Natural killer cell treated with Interleukin-12 subunit alpha and Interleukin-12 subunit beta and Interleukin-15 and Interleukin-18, amount 100 ng/mL, for 72 hours (primary cell): ENCODE results near the gene TMEM123. TPM values are rescaled to one million over a fixed set of nuclear protein-coding genes. Genes with fewer than 3 reads are reported as not detected.
"Not testable (repeated sequence)": the region's sequence is repeated elsewhere in the genome, so short reads cannot be mapped to it uniquely, and the experiment has no call there.

Source experiments
- ATAC-seq, 2 donors: fragments of 150-1000 bp; cut with Tn5 transposase in 1 of 2; sonication (Bioruptor Pico), chemical (Tn5 transposase) in 1 of 2; 2 replicates each; pipeline ENCODE4 v1.10.0; 2021
- DNase-seq: peaks from one replicate; pipeline ENCODE4 v3.0.0; 2022; ENCODE audit warnings: low spot score
- H3K27ac Mint-ChIP-seq, 2 donors: 1 replicate in 1 of 2; 2 replicates in 1 of 2; pipeline ENCODE4 v1.8.0; 2022; ENCODE audit warnings: mixed read lengths in 2 of 2, mild to moderate bottlenecking in 1 of 2, moderate library complexity in 1 of 2
- H3K27me3 Mint-ChIP-seq, 2 donors: 1 replicate in 1 of 2; 2 replicates in 1 of 2; pipeline ENCODE4 v1.8.0; 2022; ENCODE audit warnings: mixed read lengths in 2 of 2
- H3K36me3 Mint-ChIP-seq: one replicate; pipeline ENCODE4 v1.8.0; 2022; ENCODE audit warnings: mixed read lengths
- H3K4me1 Mint-ChIP-seq, 2 donors: 1 replicate in 1 of 2; 2 replicates in 1 of 2; pipeline ENCODE4 v1.8.0; 2022; ENCODE audit warnings: low read depth in 2 of 2, mixed read lengths in 2 of 2, mild to moderate bottlenecking in 1 of 2
- H3K4me3 Mint-ChIP-seq: one replicate; pipeline ENCODE4 v1.8.0; 2022; ENCODE audit warnings: mixed read lengths
- H3K9me3 Mint-ChIP-seq: 2 replicates; pipeline ENCODE4 v1.8.0; 2022; ENCODE audit warnings: mixed read lengths
- total RNA-seq, 2 donors: library from RNA; stranded (reverse); gene quantifications; one replicate each; pipeline ENCODE4 v1.2.3, GENCODE V29; 2022

TMEM123 gene
- total RNA-seq, 2 donors from 2014 or later, result 64.6 to 81.3 TPM

- H3K27me3 Mint-ChIP-seq, result no peaks in the 10 kb centered on the region
- H3K36me3 Mint-ChIP-seq, result peaks cover 13% of the 10 kb centered on the region
- ATAC-seq (no peak), DNase-seq (no peak)
- no peak overlapping the region for H3K27ac Mint-ChIP-seq
- H3K4me3 Mint-ChIP-seq, result no peak overlapping the region
- H3K4me1 Mint-ChIP-seq, result peaks cover 0 to 6% of the 10 kb centered on the region in 2 donors
- no peaks in the 10 kb centered on the region for H3K9me3 Mint-ChIP-seq
Measured at GRCh38 chr11:102384419-102385079, 68.0 kb downstream of the TMEM123 start.

- peaks cover 17% of the 10 kb centered on the region for H3K36me3 Mint-ChIP-seq
- no peak overlapping the region for H3K4me3 Mint-ChIP-seq
- peak overlapping the region in 1 of 2 donors; percentile 0 for H3K27ac Mint-ChIP-seq
- ATAC-seq, result no peak
- no peaks in the 10 kb centered on the region for H3K27me3 Mint-ChIP-seq
- H3K9me3 Mint-ChIP-seq, result no peaks in the 10 kb centered on the region
- peaks cover 0 to 6% of the 10 kb centered on the region in 2 donors for H3K4me1 Mint-ChIP-seq
- no peak for DNase-seq
Measured at GRCh38 chr11:102383839-102384238, 68.7 kb downstream of the TMEM123 start.

GRCh38 chr11:102382384-102382783 is 70.2 kb downstream of the TMEM123 start:
- Mint-ChIP-seq H3K27ac (no peak overlapping the region), H3K4me3 (no peak overlapping the region), H3K4me1 (peaks cover 0 to 3% of the 10 kb centered on the region in 2 donors), H3K36me3 (peaks cover 15% of the 10 kb centered on the region), H3K9me3 (no peaks in the 10 kb centered on the region), H3K27me3 (no peaks in the 10 kb centered on the region)
- ATAC-seq (no peak), DNase-seq (no peak)

DNA sequence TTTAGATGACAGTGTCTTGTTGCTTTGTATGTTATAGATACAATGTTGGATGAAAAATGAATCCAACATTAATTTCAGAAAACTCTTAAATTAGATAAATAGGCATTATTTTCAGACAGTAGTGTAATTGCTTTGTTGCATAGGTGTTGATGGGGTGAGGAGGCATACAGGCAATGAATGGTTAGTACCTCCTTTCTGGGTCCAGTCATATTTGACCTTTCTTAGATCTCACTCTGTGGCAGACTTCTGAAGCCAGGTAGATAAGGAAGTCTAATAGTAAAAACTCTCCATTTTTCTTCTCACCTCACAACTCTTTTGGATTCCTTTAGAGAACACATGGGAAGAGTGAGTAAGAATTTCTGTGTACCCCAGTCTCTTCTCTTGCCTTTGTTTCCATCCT is 73.7 kb downstream of the TMEM123 start:
- H3K4me3 Mint-ChIP-seq, result no peak overlapping the region
- no peaks in the 10 kb centered on the region for H3K9me3 Mint-ChIP-seq
- no peaks in the 10 kb centered on the region for H3K27me3 Mint-ChIP-seq
- DNase-seq (no peak), ATAC-seq (no peak)
- peaks cover 21% of the 10 kb centered on the region for H3K36me3 Mint-ChIP-seq
- peaks cover 5 to 14% of the 10 kb centered on the region in 2 donors for H3K4me1 Mint-ChIP-seq
- H3K27ac Mint-ChIP-seq, result no peak overlapping the region

DNA sequence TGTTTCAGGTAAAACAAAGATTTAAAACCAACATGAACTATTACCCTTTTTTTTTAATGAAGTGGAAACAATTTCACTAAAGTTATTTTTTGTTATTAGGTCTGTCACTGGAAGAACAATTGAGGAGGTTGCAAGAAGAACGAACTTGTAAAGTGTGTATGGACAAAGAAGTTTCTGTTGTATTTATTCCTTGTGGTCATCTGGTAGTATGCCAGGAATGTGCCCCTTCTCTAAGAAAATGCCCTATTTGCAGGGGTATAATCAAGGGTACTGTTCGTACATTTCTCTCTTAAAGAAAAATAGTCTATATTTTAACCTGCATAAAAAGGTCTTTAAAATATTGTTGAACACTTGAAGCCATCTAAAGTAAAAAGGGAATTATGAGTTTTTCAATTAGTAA is 74.7 kb downstream of the TMEM123 start:
- Mint-ChIP-seq H3K27me3 (no peaks in the 10 kb centered on the region), H3K4me3 (no peak overlapping the region), H3K9me3 (no peaks in the 10 kb centered on the region), H3K27ac (no peak overlapping the region), H3K4me1 (peaks cover 5 to 14% of the 10 kb centered on the region in 2 donors), H3K36me3 (peaks cover 21% of the 10 kb centered on the region)
- DNase-seq (no peak), ATAC-seq (no peak)

DNA sequence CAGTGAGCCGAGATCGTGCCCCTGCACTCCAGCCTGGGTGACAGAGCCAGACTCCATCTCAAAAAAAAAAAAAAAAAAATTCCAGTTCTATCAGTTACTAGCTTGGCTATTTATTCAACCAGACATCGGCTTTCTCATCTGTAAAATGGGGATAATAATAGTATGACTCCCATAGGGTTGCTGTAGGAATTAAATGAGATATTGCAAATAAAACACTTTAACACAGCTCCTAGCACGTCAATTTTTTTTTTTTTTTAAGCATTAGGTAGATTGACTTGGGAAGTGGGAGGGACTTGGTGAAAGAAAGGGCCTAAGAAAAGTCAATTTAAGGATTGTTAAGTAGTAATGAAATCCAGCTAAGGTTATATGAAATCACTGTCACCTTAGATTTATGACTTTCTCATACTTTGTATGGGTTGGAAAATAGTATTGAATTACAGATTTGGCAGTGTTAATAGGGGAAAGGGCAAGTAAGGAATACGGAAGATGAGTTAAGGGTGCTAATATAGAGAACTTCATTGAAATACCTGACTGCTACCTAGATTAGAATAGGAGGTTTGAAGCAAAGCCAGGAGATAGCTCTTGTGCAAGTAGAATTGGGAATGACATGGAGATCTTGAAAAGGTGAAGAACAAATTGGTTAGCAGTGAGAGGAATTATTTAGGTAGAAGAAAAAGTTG is 76.7 kb downstream of the TMEM123 start:
- H3K36me3 Mint-ChIP-seq, result peaks cover 24% of the 10 kb centered on the region

GRCh38 chr11:102374633-102375424 is 77.7 kb downstream of the TMEM123 start:
- not testable (repeated sequence) for DNase-seq, H3K27me3 Mint-ChIP-seq, H3K4me3 Mint-ChIP-seq, ATAC-seq, H3K27ac Mint-ChIP-seq, H3K9me3 Mint-ChIP-seq
- H3K36me3 Mint-ChIP-seq, result peaks cover 21% of the 10 kb centered on the region
- H3K4me1 Mint-ChIP-seq, result peaks cover 11 to 17% of the 10 kb centered on the region in 2 donors

More for the DNA sequence above, 76.7 kb downstream of the TMEM123 start:
- Mint-ChIP-seq H3K9me3 (no peaks in the 10 kb centered on the region), H3K4me3 (no peak overlapping the region), H3K4me1 (peaks cover 11 to 18% of the 10 kb centered on the region in 2 donors), H3K27me3 (no peaks in the 10 kb centered on the region), H3K27ac (no peak overlapping the region)
- ATAC-seq (no peak), DNase-seq (no peak)

GRCh38 chr11:102368472-102368871 is 84.1 kb downstream of the TMEM123 start:
- ATAC-seq (peak in 1 of 2 donors; percentile 65), DNase-seq (no peak)
- peaks cover 56% of the 10 kb centered on the region for H3K36me3 Mint-ChIP-seq
- peak overlapping the region in 1 of 2 donors; percentile 3 for H3K27ac Mint-ChIP-seq
- no peaks in the 10 kb centered on the region for H3K27me3 Mint-ChIP-seq
- H3K4me1 Mint-ChIP-seq, result peaks cover 15 to 24% of the 10 kb centered on the region in 2 donors
- no peak overlapping the region for H3K4me3 Mint-ChIP-seq
- H3K9me3 Mint-ChIP-seq, result no peaks in the 10 kb centered on the region

DNA sequence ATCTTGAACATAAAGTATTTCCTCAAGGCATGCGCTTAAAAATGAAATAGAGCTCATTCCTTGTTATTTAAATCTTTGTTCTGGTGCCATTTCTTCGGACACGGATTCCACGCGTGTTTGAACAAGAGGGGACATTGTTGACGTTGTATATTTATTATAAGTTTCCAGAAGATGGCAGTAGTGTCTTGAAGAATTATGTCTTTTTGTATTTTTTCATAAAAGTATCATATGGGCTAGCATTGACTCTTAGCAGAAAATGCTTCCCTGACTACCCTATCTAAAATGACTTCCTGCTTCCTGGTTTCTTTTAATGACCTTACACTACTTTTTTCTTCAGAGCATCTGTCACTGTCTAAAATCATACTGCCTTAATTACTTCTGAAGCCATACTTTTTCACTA is 85.2 kb downstream of the TMEM123 start:
- no peaks in the 10 kb centered on the region for H3K9me3 Mint-ChIP-seq
- ATAC-seq, result no peak
- H3K27ac Mint-ChIP-seq, result peak overlapping the region in 1 of 2 donors; percentile 8
- no peak overlapping the region for H3K4me3 Mint-ChIP-seq
- peaks cover 59% of the 10 kb centered on the region for H3K36me3 Mint-ChIP-seq
- DNase-seq, result no peak
- H3K4me1 Mint-ChIP-seq, result peaks cover 15 to 24% of the 10 kb centered on the region in 2 donors
- H3K27me3 Mint-ChIP-seq, result no peaks in the 10 kb centered on the region

DNA sequence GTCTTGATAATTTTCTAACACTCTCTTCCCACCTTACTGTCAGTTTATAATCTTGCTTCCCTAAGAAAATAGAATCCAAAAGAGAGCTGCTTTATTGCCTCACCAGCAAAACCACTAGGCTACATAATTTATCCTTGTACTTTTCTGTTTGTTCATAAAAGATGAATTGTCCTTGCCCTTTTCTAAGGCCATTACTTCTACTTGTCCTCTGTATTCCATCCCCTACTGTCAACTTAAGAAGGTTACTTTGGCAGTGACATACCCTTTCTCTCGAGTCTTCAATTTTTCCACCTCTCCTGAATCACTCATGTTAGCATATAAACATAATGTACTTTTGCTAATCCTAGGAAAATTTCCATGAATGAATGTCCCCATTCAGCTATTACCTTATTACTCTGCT is 87.6 kb downstream of the TMEM123 start:
- no peaks in the 10 kb centered on the region for H3K9me3 Mint-ChIP-seq
- ATAC-seq (no peak), DNase-seq (no peak)
- H3K27ac Mint-ChIP-seq, result no peak overlapping the region
- no peaks in the 10 kb centered on the region for H3K27me3 Mint-ChIP-seq
- no peak overlapping the region for H3K4me3 Mint-ChIP-seq
- peaks cover 65% of the 10 kb centered on the region for H3K36me3 Mint-ChIP-seq
- H3K4me1 Mint-ChIP-seq, result peaks cover 26 to 38% of the 10 kb centered on the region in 2 donors

GRCh38 chr11:102361086-102362031 is 91.2 kb downstream of the TMEM123 start:
- Mint-ChIP-seq H3K36me3 (peaks cover 61% of the 10 kb centered on the region), H3K9me3 (no peaks in the 10 kb centered on the region), H3K4me1 (peaks cover 27 to 41% of the 10 kb centered on the region in 2 donors), H3K27ac (peak overlapping the region in 1 of 2 donors; percentile 42), H3K27me3 (no peaks in the 10 kb centered on the region), H3K4me3 (no peak overlapping the region)
- DNase-seq (no peak), ATAC-seq (peak; percentile 52 to 55)

DNA sequence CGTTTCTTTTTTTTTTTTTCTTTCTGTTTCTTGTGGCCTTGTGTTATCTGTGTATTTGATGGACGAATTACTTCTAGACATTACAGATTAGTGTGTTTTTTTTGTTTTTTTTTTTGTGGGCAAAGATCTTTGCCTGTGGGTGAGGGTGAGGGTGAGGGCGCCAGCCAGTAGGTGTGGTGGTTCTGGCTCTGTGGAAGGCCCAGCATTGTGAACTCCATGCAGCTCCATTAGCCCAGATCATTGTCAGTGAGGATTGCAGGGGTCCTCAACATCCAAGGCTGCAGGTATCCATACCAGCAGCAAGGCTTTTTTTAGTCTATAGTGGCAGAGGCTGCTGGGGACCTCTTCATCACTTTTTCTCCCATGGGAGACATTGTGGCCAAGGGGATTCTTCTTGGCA is 91.9 kb downstream of the TMEM123 start:
- H3K27me3 Mint-ChIP-seq, result no peaks in the 10 kb centered on the region
- H3K9me3 Mint-ChIP-seq, result no peaks in the 10 kb centered on the region
- ATAC-seq, result no peak
- peaks cover 55% of the 10 kb centered on the region for H3K36me3 Mint-ChIP-seq
- H3K4me1 Mint-ChIP-seq, result peaks cover 27 to 41% of the 10 kb centered on the region in 2 donors
- DNase-seq, result no peak
- H3K27ac Mint-ChIP-seq, result peak overlapping the region in 1 of 2 donors; percentile 42
- H3K4me3 Mint-ChIP-seq, result no peak overlapping the region

DNA sequence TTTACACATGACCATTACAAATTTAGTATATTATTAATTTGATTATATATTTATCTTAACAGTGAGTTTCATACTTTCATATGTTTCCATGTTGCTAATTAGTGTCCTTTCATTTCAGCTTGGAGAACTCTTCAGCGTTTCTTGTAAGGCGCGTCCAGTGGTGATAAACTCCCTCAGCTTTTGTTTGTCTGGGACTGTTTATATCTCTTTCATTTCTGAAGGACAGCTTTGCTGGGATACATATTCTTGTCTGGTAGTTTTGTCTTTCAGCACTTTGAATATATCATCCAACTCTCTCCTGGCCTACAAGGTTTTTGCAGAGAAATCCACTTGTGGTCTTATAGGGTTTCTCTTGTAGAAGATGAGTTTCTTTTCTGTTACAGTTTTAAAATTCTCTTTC is 93.2 kb downstream of the TMEM123 start:
- Mint-ChIP-seq H3K36me3 (peaks cover 54% of the 10 kb centered on the region), H3K27me3 (no peaks in the 10 kb centered on the region), H3K4me1 (peaks cover 34 to 52% of the 10 kb centered on the region in 2 donors), H3K27ac (no peak overlapping the region), H3K9me3 (no peaks in the 10 kb centered on the region), H3K4me3 (no peak overlapping the region)
- ATAC-seq (no peak), DNase-seq (no peak)
